ENCODE data around the gene ACP4.
"Not testable (repeated sequence)": the region's sequence is repeated elsewhere in the genome, so short reads cannot be mapped to it uniquely, and the experiment has no call there.

Gene ACP4

GRCh38 chr19:50777830-50778303, 12.3 kb upstream of the ACP4 start:
- no peak for DNase-seq

- no peak for DNase-seq
These were observed 11.2 kb upstream of the ACP4 start for GRCh38 chr19:50778906-50779430.

GRCh38 chr19:50779504-50780457, 10.4 kb upstream of the ACP4 start:
- no peak for DNase-seq

DNA sequence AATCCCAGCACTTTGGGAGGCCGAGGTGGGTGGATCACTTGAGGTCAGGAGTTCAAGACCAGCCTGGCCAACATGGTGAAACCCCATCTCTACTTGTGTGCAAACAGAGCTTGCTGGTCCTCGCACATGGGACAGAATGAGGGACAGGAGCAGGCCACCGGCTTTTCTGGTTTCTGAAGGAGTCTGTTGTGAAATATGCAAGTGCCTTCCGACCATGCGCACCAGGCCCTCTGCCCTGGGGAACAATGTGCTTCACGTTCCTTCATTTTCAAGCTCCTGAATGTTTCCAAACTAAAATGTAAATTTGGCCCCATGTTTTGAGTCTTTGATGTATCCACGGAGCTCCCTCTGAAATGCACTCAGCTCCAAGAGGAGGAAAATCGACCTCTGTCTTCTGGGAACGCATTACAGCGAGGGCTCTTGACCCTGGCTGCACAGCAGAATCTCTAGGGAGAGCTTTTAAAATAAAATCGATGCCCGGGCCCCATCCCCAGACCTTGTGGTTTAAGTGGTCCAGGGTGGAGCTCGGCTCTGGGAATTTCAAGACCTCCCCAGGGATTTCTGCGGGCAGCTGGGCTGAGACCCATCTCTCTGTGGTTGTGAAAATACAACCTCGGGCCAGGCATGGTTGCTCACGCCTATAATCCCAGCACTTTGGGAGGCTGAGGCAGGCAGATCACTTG, 9.3 kb upstream of the ACP4 start:
- no peak for DNase-seq

- DNase-seq, result not testable (repeated sequence)
These were observed 6.4 kb upstream of the ACP4 start for GRCh38 chr19:50783848-50784152.

- DNase-seq, result no peak
These were observed 5.5 kb upstream of the ACP4 start for GRCh38 chr19:50784710-50785109.

- no peak for DNase-seq
These were observed 4.9 kb upstream of the ACP4 start for GRCh38 chr19:50785329-50785728.

DNA sequence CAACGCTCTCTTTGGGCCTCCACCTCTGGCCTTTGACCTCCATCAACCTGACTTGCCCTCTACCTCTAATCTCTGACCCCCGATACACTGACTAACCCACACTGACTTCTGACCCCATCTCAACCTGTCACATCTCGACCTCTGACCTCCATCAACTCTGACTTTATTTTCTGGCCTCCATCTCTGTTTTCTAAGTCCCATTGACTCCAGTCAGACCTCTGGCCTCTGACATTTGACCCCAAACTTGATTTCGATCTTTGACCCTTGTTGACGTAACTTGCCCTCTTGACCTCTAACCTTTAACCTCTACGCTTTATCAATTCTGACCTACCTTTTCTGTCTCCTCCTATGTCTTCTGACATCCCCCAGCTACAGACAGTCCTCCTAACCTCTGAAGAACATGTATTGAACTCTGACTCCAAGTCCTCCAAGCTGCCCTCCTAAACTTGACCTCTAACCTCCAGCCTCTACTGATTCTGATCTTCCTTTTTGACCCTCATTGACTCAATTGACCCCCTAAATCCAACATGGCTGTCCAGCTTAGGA, 780 bp downstream of the ACP4 start:
- no peak for DNase-seq

- DNase-seq, result no peak
These were observed 1.5 kb downstream of the ACP4 start for GRCh38 chr19:50791594-50792271.

GRCh38 chr19:50792272-50793250, 2.3 kb downstream of the ACP4 start:
- no peak for DNase-seq

GRCh38 chr19:50793558-50794065, 3.4 kb downstream of the ACP4 start:
- DNase-seq, result no peak

- DNase-seq, result no peak
These were observed 4.1 kb downstream of the ACP4 start for GRCh38 chr19:50794074-50794875.

GRCh38 chr19:50794876-50795663, 4.9 kb downstream of the ACP4 start:
- no peak for DNase-seq

GRCh38 chr19:50795664-50796073, 5.5 kb downstream of the ACP4 start:
- no peak for DNase-seq

DNA sequence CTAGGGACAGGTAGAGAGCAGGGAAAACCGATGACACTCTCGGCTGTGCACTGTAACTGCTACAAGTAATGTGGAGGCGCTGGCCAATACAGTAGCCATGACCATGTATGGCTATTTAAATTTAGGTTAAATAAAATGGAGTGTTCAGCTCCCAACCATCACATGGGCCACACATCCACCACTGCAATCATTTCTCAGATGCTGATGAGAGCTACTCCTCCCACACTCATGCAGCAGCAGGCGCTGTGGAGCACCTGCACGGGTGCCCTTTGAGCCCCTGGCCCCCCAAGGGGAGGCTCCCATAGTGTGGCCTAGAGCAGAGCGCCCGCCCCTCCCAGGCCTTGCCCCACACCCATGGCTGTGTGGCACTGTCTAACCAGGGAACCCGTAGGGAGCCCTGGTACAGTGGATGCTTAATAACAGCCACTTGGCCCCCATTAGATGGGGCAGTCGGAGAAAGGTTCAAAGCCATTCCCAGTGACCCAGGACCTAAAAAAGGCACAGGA, 6.0 kb downstream of the ACP4 start:
- no peak for DNase-seq

DNA sequence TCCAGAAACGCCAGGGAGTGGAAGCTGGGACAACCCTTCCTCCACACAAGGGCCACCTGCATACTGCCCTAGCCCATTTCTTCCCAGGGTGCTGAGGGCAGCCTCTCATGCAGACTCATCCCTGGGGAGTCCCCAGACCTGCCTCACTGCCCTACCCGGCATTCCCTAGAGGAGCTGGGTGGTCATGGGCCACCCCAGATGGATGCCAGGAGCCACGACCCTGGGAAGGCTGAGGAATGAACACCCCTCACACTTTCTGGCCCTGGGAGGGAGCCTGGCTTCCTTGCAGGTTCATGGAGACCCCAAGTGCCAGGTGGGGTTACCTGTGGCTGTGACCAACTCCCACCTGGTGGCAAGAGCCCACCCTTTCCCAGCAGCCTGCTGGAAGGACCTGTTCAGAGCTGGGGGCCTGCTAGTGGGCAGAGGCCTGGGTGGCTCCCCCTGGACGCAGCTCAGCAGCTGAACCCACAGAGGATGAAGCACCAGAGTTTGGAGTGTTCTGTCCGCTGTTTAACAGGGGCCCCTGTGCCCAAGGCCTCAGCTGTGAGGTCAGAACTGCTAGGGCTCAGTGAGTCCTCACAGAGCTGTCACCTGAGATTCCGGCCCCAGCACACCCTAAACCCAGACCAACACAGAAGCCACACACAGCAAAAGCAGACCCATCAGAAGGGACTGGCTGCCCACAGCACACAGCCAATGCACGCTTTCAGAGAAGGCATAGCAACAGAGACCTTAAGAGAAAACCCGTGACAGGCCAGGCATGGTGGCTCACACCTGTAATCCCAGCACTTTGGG, 6.6 kb downstream of the ACP4 start:
- DNase-seq, result no peak

DNA sequence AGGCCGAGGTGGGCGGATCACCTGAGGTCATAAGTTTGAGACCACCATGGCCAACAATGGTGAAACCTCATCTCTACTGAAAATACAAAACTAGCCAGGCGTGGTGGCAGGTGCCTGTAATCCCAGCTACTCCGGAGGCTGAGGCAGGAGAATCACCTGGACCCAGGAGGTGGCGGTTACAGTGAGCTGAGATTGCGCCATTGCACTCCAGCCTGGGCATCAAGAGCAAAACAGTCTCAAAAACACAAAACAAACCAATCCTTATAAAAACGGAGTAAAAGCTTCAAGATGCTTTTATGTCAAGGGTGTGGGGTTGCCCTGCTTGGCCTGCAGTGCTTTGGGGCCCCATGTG, 7.2 kb downstream of the ACP4 start:
- no peak for DNase-seq

GRCh38 chr19:50797781-50798658, 7.8 kb downstream of the ACP4 start:
- no peak for DNase-seq

All from T1000 (cell line).